ENCODE data around the gene RASSF3. TPM values are rescaled to one million over a fixed set of nuclear protein-coding genes. Genes with fewer than 3 reads are reported as not detected.

RASSF3 gene
- total and polyA plus RNA-seq, 2 of the 13 experiments (the other 11 are each of a cell fraction or from before 2014, with no cell fraction given), result 15.5 to 16.0 TPM

DNA sequence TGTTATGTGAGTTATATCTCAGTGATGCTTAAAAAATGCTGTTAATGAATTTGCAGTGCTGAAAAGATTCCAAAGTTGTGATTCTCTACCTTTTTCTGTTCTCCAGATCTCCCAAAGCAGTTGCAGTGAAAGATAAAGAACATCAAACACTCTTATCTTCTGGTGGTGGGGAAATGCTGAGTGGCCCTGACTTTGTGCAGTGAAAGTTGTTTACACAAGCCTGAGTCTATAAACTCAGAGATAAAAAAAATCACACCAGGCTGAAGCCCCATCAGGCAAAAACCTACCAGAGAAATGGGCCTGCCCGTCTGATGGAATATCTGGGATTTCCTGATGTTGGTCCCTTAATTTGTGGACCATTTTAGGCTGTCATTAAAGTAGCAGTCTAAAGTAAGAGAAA is 46.1 kb downstream of the RASSF3 start (continued):
- TF ChIP-seq CEBPB (IDR thresholded peaks at IDR 0.05; ENCODE audit: borderline replicate concordance, low read depth, low read length) (peak; percentile 19; the same call in 1 of the 2 replicates), HCFC1 (IDR thresholded peaks at IDR 0.05; ENCODE audit: low read depth, low read length) (no peak), ZBTB42 (CRISPR knock-in tag; IDR thresholded peaks at IDR 0.05) (no peak), GTF2F1 (IDR thresholded peaks at IDR 0.05; ENCODE audit: low read length) (no peak), ZNF143 (CRISPR knock-in tag; IDR thresholded peaks at IDR 0.05) (no peak), THAP11 (CRISPR knock-in tag; IDR thresholded peaks at IDR 0.05) (peak; percentile 10; the same call in 1 of the 2 replicates), TGIF2 (CRISPR knock-in tag; IDR thresholded peaks at IDR 0.05) (no peak; the same call in 1 of the 2 replicates), PPARG (CRISPR knock-in tag; conservative IDR thresholded peaks at IDR 0.05) (peak; percentile 55; the same call in 1 of the 2 replicates), ZBTB7B (CRISPR knock-in tag; IDR thresholded peaks at IDR 0.05) (peak; percentile 73; the same call in 1 of the 2 replicates), KLF9 (CRISPR knock-in tag; IDR thresholded peaks at IDR 0.05; ENCODE audit: low read depth) (no peak), HBP1 (CRISPR knock-in tag; IDR thresholded peaks at IDR 0.05; ENCODE audit: low read depth) (0 out of 2 replicates have a peak, but pooled peaks have one; percentile 66), SNAPC5 (CRISPR knock-in tag; IDR thresholded peaks at IDR 0.05; ENCODE audit: borderline replicate concordance) (no peak), TP53 (CRISPR knock-in tag; conservative IDR thresholded peaks at IDR 0.05) (no peak), CEBPG (CRISPR knock-in tag; IDR thresholded peaks at IDR 0.05) (peak; percentile 65), CCDC6 (CRISPR knock-in tag; IDR thresholded peaks at IDR 0.05) (no peak), ZNF234 (CRISPR knock-in tag; conservative IDR thresholded peaks at IDR 0.05) (no peak), PAWR (CRISPR knock-in tag; IDR thresholded peaks at IDR 0.05; ENCODE audit: borderline replicate concordance) (no peak), RARG (CRISPR knock-in tag; IDR thresholded peaks at IDR 0.05; ENCODE audit: low read depth) (no peak), NFAT5 (CRISPR knock-in tag; IDR thresholded peaks at IDR 0.05) (no peak), KLF15 (CRISPR knock-in tag; IDR thresholded peaks at IDR 0.05; ENCODE audit: borderline replicate concordance) (no peak), CREB1 (IDR thresholded peaks at IDR 0.05) (no peak), CREB1 (CRISPR knock-in tag; IDR thresholded peaks at IDR 0.05) (peak; percentile 69), NFATC3 (CRISPR knock-in tag; IDR thresholded peaks at IDR 0.05) (no peak), ZNF335 (CRISPR knock-in tag; IDR thresholded peaks at IDR 0.05) (no peak)
- TF ChIP-seq, protein P1, sequence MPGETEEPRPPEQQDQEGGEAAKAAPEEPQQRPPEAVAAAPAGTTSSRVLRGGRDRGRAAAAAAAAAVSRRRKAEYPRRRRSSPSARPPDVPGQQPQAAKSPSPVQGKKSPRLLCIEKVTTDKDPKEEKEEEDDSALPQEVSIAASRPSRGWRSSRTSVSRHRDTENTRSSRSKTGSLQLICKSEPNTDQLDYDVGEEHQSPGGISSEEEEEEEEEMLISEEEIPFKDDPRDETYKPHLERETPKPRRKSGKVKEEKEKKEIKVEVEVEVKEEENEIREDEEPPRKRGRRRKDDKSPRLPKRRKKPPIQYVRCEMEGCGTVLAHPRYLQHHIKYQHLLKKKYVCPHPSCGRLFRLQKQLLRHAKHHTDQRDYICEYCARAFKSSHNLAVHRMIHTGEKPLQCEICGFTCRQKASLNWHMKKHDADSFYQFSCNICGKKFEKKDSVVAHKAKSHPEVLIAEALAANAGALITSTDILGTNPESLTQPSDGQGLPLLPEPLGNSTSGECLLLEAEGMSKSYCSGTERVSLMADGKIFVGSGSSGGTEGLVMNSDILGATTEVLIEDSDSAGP (CRISPR knock-in tag; IDR thresholded peaks at IDR 0.05; ENCODE audit: borderline replicate concordance), result no peak

All from HepG2 (cell line).